Breast epithelium (tissue), 4 donors: ENCODE measurements around the gene SERPINE1. TPM values are rescaled to one million over a fixed set of nuclear protein-coding genes. Genes with fewer than 3 reads are reported as not detected.

Experiments used
- DNase-seq, 2 donors: peaks; one replicate each; pipeline ENCODE4 v3.0.0-alpha.2; 2019; ENCODE audit warnings: low spot score in 2 of 2
- H3K27ac ChIP-seq, 2 donors: fragments of 200-600 bp; sonication (generic) in 1 of 2; one replicate each; pipeline ENCODE4 v1.5.1; 2016 to 2019; ENCODE audit warnings: mild to moderate bottlenecking in 1 of 2
- H3K27me3 ChIP-seq, 2 donors: fragments of 200-600 bp; sonication (generic) in 1 of 2; one replicate each; pipeline versions ENCODE4 v1.5.1 to v1.6.0; 2017 to 2019; ENCODE audit warnings: control low read depth in 1 of 2, mild to moderate bottlenecking in 1 of 2
- H3K36me3 ChIP-seq: fragments of 200-600 bp; one replicate; pipeline ENCODE4 v1.5.1; 2019
- H3K4me1 ChIP-seq, 2 donors: fragments of 200-600 bp; sonication (generic); one replicate each; pipeline ENCODE4 v1.5.1; 2016 to 2019; ENCODE audit warnings: control low read depth in 1 of 2
- H3K4me3 ChIP-seq, 3 donors: fragments of 200-600 bp; sonication (generic); 1 replicate in 2 of 3; 2 replicates in 1 of 3; pipeline ENCODE4 v1.5.1; 2016 to 2019; ENCODE audit warnings: mild to moderate bottlenecking in 3 of 3, moderate library complexity in 2 of 3
- H3K9me3 ChIP-seq, 2 donors: fragments of 200-600 bp; sonication (generic) in 1 of 2; one replicate each; pipeline ENCODE4 v1.5.1; 2016 to 2019; ENCODE audit warnings: control low read depth in 1 of 2
- POLR2A ChIP-seq: fragments of 450-650 bp; IDR thresholded peaks from one replicate; pipeline ENCODE4 v1.6.1; 2016; ENCODE audit warnings: antibody characterized with exemption, mild to moderate bottlenecking, moderate library complexity
- POLR2AphosphoS5 ChIP-seq, 3 donors: sonication (generic); formaldehyde crosslinking; IDR thresholded peaks; one replicate each; pipeline ENCODE4 v1.6.1; 2017; ENCODE audit warnings: antibody characterized with exemption in 3 of 3
- intact Hi-C: fragments of 100-400 bp; cut with DNase I; formaldehyde crosslinking; loops from one replicate; pipeline ENCODE4 v1.15.1; 2023; ENCODE audit warnings: low total_unique reads
- total RNA-seq, 3 donors: library from RNA; depleted of rRNA; stranded (reverse); fragments of >200 nt; gene quantifications; one replicate each; pipeline ENCODE4 v1.1.0, GENCODE V29; 2016
- TF ChIP-seq, protein P1 (sequence below), 3 donors: fragments of 450-650 bp; IDR thresholded peaks; one replicate each; pipeline ENCODE4 v1.5.1; 2016 to 2017; ENCODE audit warnings: antibody characterized with exemption in 3 of 3, mild to moderate bottlenecking in 3 of 3, moderate library complexity in 3 of 3

The SERPINE1 gene
- total RNA-seq, result 10 to 100 TPM in 1 of 3 donors, 1 to 10 TPM in 2; 6.2 to 24.3 (median 7.4) TPM

DNA sequence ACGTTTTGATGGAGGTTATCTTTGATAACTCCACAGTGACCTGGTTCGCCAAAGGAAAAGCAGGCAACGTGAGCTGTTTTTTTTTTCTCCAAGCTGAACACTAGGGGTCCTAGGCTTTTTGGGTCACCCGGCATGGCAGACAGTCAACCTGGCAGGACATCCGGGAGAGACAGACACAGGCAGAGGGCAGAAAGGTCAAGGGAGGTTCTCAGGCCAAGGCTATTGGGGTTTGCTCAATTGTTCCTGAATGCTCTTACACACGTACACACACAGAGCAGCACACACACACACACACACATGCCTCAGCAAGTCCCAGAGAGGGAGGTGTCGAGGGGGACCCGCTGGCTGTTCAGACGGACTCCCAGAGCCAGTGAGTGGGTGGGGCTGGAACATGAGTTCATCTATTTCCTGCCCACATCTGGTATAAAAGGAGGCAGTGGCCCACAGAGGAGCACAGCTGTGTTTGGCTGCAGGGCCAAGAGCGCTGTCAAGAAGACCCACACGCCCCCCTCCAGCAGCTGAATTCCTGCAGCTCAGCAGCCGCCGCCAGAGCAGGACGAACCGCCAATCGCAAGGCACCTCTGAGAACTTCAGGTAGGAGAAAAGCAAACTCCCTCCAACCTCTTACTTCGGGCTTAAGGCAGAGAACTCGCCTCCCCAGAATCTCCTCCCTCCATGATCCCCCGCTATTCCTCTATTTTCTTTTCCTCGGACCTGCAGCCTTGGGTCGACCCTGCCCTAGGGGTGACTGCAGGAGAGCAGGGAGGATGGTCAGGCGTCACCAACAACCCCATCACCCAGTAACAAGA lies at the start of gene SERPINE1:
Gene SERPINE1 (plus strand): TSS at position 454 of the 809 bp plus-strand sequence. CDS start 1,290 bp downstream, outside the sequence.
- DNase-seq, result peak; percentile 56 to 86
- H3K4me3 ChIP-seq, result peak within 1 kb of the TSS; percentile 30 to 55 (median 35)
- H3K4me1 ChIP-seq, result no peaks in the 10 kb centered on the region
- H3K9me3 ChIP-seq, result no peaks in the 10 kb centered on the region
- H3K27me3 ChIP-seq, result no peaks in the 10 kb centered on the region
- H3K36me3 ChIP-seq, result no peaks in the 10 kb centered on the region
- intact Hi-C loops, result no loop called here
- peak within 1 kb of the TSS; percentile 71 to 86 for H3K27ac ChIP-seq
- TF ChIP-seq POLR2A, result no peak
- TF ChIP-seq, protein P1, sequence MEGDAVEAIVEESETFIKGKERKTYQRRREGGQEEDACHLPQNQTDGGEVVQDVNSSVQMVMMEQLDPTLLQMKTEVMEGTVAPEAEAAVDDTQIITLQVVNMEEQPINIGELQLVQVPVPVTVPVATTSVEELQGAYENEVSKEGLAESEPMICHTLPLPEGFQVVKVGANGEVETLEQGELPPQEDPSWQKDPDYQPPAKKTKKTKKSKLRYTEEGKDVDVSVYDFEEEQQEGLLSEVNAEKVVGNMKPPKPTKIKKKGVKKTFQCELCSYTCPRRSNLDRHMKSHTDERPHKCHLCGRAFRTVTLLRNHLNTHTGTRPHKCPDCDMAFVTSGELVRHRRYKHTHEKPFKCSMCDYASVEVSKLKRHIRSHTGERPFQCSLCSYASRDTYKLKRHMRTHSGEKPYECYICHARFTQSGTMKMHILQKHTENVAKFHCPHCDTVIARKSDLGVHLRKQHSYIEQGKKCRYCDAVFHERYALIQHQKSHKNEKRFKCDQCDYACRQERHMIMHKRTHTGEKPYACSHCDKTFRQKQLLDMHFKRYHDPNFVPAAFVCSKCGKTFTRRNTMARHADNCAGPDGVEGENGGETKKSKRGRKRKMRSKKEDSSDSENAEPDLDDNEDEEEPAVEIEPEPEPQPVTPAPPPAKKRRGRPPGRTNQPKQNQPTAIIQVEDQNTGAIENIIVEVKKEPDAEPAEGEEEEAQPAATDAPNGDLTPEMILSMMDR (IDR thresholded peaks at IDR 0.05), result peak in 1 of 3 donors; percentile 31
- TF ChIP-seq POLR2AphosphoS5 (IDR thresholded peaks at IDR 0.05), result peak; percentile 34 to 77 (median 68)

DNA sequence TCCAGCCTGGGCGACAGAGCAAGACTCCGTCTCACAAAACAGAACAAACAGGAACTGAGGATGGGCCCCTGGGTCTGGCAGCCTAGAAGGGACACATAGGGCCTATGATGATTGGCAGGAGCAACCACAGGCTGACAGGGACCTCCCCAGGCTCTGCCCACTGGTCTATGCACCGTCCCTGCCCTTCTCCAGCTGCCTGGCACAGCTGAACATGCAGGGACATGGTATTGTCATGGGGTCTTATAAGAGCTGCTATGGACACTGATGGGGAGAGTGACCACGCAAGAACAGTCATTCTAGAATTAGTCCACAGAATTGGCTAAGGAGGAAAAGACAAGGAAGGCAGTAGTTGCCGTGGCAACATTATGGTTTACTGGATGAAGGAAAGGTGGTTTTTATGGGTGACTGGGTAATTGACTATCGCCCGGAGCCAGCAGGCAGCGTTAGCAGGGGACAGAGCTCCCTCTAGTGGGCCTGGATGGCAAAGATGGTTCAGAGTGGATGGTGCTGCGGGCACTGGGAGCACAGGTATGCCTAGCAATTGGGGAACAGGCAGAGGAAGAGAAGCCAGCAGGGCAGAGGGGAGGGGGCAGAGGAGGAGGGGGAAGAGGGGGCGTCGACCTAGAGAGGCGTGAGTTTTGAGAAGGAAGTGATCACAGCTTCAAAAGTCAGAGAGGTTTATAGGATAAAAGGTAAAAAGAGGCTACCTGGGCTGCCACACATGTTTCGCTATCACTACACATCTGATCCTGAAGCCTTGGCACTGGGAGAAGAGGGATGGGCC lies 49.4 kb upstream of the SERPINE1 start:
- DNase-seq, result peak; percentile 61 to 79
- no peak overlapping the region for H3K27ac ChIP-seq
- H3K4me1 ChIP-seq, result no peaks in the 10 kb centered on the region
- H3K9me3 ChIP-seq, result no peaks in the 10 kb centered on the region
- H3K36me3 ChIP-seq, result no peaks in the 10 kb centered on the region
- no peak overlapping the region for H3K4me3 ChIP-seq
- H3K27me3 ChIP-seq, result no peaks in the 10 kb centered on the region
- TF ChIP-seq POLR2AphosphoS5 (IDR thresholded peaks at IDR 0.05) (no peak), POLR2A (no peak)
- TF ChIP-seq, protein P1 (IDR thresholded peaks at IDR 0.05), result peak; percentile 27 to 71 (median 58)
- intact Hi-C loops, result no loop called here

DNA sequence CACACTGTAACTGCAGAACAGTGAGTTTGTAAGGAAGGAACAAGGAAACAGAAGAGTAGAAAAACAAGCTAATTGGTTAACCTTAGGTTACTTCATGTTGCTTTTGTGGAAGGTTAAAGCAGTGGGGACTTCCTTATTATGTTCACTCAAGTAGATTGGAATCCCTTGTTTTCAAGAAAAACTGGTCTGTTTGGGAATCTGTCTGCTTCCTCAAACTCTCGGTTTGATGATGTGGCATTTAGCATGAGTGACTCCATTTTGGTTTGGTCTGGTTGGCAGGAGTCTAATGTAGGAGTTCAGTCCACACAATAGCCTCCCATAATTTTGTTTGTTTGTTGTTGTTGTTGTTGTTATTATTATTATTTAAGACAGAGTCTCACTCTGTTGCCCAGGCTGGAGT lies 45.5 kb upstream of the SERPINE1 start:
- Histone ChIP-seq H3K4me1 (no peaks in the 10 kb centered on the region), H3K27ac (no peak overlapping the region), H3K4me3 (no peak overlapping the region), H3K36me3 (no peaks in the 10 kb centered on the region), H3K9me3 (no peaks in the 10 kb centered on the region), H3K27me3 (no peaks in the 10 kb centered on the region)
- TF ChIP-seq POLR2A (no peak), POLR2AphosphoS5 (IDR thresholded peaks at IDR 0.05) (no peak)
- TF ChIP-seq, protein P1 (IDR thresholded peaks at IDR 0.05), result no peak
- intact Hi-C loops, result no loop called here
- no peak for DNase-seq

DNA sequence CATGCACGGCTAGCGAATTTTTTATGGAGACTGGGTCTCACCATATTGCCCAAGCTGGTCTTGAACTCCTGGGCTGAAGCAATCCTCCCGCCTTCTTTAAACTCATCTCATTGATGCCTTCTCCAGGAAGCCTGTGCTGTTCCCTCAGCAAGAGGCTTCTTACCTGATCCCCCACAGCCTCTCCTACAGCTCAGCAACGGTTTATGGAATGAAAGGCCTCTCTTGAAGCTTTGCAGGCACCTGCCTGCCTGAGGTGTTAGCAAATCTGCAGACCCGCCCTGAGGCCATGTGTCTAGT lies 42.1 kb upstream of the SERPINE1 start:
- intact Hi-C loops, result no loop called here
- Histone ChIP-seq H3K27ac (peak overlapping the region; percentile 97 to 98), H3K9me3 (no peaks in the 10 kb centered on the region), H3K4me3 (peak overlapping the region; percentile 64 to 87 (median 76)), H3K4me1 (peaks cover 0 to 7% of the 10 kb centered on the region in 2 donors), H3K36me3 (no peaks in the 10 kb centered on the region), H3K27me3 (no peaks in the 10 kb centered on the region)
- DNase-seq, result no peak
- no peak for TF ChIP-seq POLR2AphosphoS5 (IDR thresholded peaks at IDR 0.05)
- no peak for TF ChIP-seq POLR2A
- TF ChIP-seq, protein P1 (IDR thresholded peaks at IDR 0.05), result no peak
